Testis (tissue), 2 donors: Measurements from ENCODE around the gene RIPOR3.

Source experiments
- CTCF ChIP-seq, 3 experiments: fragments of 450-650 bp in 2 of 3; fragments of 200-600 bp in 1 of 3; sonication (generic) in 1 of 3; IDR thresholded peaks; one replicate each; pipeline ENCODE4 v1.5.1; 2016 to 2019; ENCODE audit warnings: antibody characterized with exemption in 3 of 3, mild to moderate bottlenecking in 2 of 3, moderate library complexity in 1 of 3
- POLR2A ChIP-seq: fragments of 450-650 bp; IDR thresholded peaks from one replicate; pipeline ENCODE4 v1.6.1; 2017; ENCODE audit warnings: antibody characterized with exemption, mild to moderate bottlenecking, moderate library complexity

DNA sequence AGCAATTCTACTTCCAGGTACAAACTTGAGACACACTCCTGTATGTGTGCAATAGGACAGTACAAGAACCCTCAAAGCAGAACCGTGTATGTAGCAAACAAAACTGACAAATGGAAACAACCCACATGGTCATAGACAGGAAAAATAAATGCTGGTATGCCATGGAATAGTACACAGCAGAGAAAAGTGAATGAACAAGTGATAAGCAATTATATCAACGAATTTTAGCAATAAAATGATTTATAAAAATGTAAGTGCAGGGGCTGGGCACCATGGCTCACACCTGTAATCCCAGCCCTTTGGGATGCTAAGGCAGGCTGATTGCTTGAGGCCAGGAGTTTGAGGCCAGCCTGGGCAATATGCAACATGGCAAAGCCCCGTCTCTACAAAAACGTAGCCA, 9.3 kb downstream of the RIPOR3 start:
- TF ChIP-seq CTCF (IDR thresholded peaks at IDR 0.05) (no peak), POLR2A (no peak)
